Activated T-cell treated with anti-CD3 and anti-CD28 coated beads for 24 hours (primary cell): ENCODE measurements around the gene HBA1.
"Not testable (repeated sequence)": the region's sequence is repeated elsewhere in the genome, so short reads cannot be mapped to it uniquely, and the experiment has no call there.

ENCODE experiments used
- DNase-seq: peaks from one replicate; pipeline ENCODE4 v3.0.0-alpha.2; 2020; ENCODE audit warnings: low read depth

HBA1 gene

GRCh38 chr16:160242-160641 is 16.2 kb upstream of the HBA1 start:
- DNase-seq: not testable (repeated sequence)

DNA sequence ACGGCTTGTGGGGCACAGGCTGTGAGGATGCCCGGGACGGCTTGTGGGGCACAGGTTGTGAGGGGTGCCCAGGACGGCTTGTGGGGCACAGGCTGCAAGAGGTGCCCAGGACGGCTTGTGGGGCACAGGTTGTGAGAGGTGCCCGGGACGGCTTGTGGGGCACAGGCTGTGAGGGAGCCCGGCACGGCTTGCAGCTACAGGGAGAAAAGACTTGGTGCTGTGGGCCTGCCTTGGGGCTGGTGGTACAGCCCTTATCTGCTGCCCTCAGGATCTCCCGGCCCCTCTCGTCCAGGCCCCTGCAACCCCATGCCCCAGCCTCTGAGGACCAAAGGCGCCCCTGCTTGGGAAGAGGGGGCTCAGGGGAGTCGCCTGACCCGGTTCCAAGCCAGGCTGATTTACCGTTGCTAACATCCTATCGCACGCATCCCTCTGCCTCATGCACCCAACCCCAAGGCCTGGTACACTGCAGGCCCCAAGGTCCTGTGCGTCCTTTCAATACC is 15.7 kb upstream of the HBA1 start:
- DNase-seq: no peak

- DNase-seq: no peak
Observed at GRCh38 chr16:162271-162991, 14.0 kb upstream of the HBA1 start.

GRCh38 chr16:163139-163538 is 13.3 kb upstream of the HBA1 start:
- not testable (repeated sequence) for DNase-seq

- DNase-seq: not testable (repeated sequence)
Observed at GRCh38 chr16:163696-164095, 12.8 kb upstream of the HBA1 start.

- not testable (repeated sequence) for DNase-seq
Observed at GRCh38 chr16:164134-164823, 12.2 kb upstream of the HBA1 start.

DNA sequence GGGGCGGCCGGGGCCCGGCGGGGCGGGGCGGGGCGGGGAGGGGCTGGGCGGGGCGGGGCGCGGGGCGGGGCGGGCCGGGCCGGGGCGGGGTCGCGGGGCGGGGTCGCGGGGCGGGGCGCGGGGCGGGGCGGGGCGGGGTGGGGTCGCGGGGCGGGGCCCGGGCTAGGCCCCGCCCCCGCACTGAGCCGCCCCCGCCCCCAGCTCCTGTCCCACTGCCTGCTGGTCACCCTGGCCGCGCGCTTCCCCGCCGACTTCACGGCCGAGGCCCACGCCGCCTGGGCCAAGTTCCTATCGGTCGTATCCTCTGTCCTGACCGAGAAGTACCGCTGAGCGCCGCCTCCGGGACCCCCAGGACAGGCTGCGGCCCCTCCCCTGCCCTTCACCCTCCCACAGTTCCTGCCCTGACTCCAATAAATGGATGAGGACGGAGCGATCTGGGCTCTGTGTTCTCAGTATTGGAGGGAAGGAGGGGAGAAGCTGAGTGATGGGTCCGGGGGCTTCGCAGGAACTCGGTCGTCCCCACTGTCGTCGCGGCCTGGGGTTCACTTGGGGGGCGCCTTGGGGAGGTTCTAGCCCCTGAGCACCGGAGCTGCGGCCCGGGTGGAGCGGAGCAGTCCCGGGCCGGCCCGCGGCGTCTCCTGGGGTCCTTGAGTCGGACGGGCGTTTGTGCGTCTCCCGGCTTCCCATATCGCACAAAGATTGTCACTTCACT is 11.5 kb upstream of the HBA1 start:
- DNase-seq: no peak

DNA sequence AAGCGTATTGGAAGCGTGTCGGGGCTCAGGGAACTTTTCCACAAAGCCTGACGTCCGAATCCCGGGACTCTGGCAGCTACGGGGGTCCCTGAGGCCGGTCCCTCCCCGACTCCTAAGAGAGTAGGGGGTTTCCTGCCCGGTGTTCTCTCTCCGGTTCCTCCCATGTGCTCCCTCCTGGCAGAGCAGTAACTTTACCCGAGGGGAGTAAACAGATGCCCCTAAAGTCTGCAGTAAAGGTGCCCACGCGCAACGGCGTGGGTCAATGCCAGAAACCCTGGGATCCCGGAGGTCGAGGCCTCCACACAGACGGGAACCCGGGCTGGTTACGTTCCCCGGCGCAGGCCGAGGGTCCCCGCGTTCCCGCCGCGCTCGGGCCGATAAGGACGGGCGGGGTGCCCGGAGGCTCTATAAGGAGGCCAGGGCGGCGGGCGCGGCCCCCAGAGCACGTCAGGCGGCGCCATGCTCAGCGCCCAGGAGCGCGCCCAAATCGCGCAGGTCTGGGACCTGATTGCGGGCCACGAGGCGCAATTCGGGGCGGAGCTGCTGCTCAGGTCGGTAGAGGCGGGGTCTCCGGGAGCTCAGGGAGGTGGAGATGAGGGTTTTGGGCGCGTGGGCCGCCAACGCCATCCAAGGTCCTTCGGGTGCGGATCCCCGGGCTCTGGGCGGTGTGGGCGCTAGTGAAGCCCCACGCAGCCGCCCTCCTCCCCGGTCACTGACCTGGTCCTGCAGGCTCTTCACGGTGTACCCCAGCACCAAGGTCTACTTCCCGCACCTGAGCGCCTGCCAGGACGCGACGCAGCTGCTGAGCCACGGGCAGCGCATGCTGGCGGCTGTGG is 10.7 kb upstream of the HBA1 start, which contains the start of gene HBM:
TSS of gene HBM (plus strand) at position 440 of the 836 bp plus-strand sequence. CDS start at position 460, 20 bp downstream.
- no peak for DNase-seq

- no peak for DNase-seq
Observed at GRCh38 chr16:166375-167121, 9.9 kb upstream of the HBA1 start.

GRCh38 chr16:167122-167690 is 9.3 kb upstream of the HBA1 start:
- DNase-seq: no peak

DNA sequence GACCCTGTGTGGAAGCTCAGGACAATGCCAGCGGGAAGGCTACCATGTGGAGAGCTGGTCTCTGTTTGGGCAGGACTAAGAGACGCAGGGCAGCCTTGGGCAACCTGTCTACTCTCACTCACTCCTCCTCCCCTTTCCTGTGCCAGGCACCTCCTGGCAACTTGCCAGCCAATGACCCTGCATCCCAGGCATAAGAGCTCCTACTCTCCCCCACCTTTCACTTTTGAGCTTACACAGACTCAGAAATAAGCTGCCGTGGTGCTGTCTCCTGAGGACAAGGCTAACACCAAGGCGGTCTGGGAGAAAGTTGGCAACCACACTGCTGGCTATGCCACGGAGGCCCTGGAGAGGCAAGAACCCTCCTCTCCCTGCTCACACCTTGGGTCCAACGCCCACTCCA is 8.1 kb upstream of the HBA1 start:
- no peak for DNase-seq

DNA sequence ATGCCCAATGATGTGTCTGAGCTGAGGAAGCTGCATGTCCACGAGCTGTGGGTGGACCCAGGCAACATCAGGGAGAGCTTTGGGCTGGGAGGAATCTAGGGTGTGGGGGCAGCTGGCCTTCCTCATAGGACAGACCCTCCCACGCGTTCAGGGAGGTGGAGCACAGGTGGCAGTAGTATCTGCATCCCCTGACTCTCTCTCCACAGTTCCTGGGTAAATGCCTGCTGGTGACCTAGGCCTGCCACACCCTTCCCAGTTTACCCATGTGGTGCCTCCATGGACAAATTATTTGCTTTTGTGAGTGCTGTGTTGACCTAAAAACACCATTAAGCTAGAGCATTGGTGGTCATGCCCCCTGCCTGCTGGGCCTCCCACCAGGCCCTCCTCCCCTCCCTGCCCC is 7.5 kb upstream of the HBA1 start:
- DNase-seq: no peak

DNA sequence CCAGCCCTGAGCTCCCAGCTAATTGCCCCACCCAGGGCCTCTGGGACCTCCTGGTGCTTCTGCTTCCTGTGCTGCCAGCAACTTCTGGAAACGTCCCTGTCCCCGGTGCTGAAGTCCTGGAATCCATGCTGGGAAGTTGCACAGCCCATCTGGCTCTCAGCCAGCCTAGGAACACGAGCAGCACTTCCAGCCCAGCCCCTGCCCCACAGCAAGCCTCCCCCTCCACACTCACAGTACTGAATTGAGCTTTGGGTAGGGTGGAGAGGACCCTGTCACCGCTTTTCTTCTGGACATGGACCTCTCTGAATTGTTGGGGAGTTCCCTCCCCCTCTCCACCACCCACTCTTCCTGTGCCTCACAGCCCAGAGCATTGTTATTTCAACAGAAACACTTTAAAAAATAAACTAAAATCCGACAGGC is 6.4 kb upstream of the HBA1 start:
- DNase-seq: not testable (repeated sequence)

DNA sequence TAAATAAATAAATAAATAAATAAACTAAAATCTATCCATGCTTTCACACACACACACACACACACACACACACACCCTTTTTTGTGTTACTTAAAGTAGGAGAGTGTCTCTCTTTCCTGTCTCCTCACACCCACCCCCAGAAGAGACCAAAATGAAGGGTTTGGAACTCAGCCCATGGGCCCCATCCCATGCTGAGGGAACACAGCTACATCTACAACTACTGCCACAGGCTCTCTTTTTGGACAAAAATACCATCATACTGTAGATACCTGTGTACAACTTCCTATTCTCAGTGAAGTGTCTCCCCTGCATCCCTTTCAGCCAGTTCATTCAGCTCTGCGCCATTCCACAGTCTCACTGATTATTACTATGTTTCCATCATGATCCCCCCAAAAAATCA is 5.7 kb upstream of the HBA1 start:
- DNase-seq: no peak

DNA sequence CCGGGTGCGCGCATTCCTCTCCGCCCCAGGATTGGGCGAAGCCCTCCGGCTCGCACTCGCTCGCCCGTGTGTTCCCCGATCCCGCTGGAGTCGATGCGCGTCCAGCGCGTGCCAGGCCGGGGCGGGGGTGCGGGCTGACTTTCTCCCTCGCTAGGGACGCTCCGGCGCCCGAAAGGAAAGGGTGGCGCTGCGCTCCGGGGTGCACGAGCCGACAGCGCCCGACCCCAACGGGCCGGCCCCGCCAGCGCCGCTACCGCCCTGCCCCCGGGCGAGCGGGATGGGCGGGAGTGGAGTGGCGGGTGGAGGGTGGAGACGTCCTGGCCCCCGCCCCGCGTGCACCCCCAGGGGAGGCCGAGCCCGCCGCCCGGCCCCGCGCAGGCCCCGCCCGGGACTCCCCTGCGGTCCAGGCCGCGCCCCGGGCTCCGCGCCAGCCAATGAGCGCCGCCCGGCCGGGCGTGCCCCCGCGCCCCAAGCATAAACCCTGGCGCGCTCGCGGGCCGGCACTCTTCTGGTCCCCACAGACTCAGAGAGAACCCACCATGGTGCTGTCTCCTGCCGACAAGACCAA is 4.0 kb upstream of the HBA1 start, which contains the start of gene HBA2:
TSS of gene HBA2 (plus strand) at position 503 of the 568 bp plus-strand sequence. CDS start at position 540, 37 bp downstream.
- DNase-seq: not testable (repeated sequence)

- not testable (repeated sequence) for DNase-seq
Observed at GRCh38 chr16:173211-173854, 3.1 kb upstream of the HBA1 start.

DNA sequence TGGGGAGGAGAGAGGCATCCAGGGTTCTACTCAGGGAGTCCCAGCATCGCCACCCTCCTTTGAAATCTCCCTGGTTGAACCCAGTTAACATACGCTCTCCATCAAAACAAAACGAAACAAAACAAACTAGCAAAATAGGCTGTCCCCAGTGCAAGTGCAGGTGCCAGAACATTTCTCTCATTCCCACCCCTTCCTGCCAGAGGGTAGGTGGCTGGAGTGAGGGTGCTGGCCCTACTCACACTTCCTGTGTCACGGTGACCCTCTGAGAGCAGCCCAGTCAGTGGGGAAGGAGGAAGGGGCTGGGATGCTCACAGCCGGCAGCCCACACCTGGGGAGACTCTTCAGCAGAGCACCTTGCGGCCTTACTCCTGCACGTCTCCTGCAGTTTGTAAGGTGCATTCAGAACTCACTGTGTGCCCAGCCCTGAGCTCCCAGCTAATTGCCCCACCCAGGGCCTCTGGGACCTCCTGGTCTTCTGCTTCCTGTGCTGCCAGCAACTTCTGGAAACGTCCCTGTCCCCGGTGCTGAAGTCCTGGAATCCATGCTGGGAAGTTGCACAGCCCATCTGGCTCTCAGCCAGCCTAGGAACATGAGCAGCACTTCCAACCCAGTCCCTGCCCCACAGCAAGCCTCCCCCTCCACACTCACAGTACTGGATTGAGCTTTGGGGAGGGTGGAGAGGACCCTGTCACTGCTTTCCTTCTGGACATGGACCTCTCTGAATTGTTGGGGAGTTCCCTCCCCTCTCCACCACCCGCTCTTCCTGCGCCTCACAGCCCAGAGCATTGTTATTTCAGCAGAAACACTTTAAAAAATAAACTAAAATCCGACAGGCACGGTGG is 2.3 kb upstream of the HBA1 start:
- not testable (repeated sequence) for DNase-seq
